Gastroesophageal sphincter (tissue), 4 donors: Measurements from ENCODE around the gene NCAPD3. TPM values are rescaled to one million over a fixed set of nuclear protein-coding genes. Genes with fewer than 3 reads are reported as not detected.

Experiments
- ATAC-seq: fragments of 150-250 bp; one replicate; pipeline ENCODE4 v1.9.1; 2016; ENCODE audit warnings: mild to moderate bottlenecking, moderate library complexity
- H3K27ac ChIP-seq, 4 donors: fragments of 200-600 bp; sonication (generic) in 3 of 4; 1 replicate in 3 of 4; 2 replicates in 1 of 4; pipeline ENCODE4 v1.5.1; 2016 to 2019
- H3K27me3 ChIP-seq: fragments of 200-600 bp; sonication (generic); one replicate; pipeline ENCODE4 v1.5.1; 2019
- H3K36me3 ChIP-seq, 2 donors: fragments of 200-600 bp; sonication (generic); one replicate each; pipeline ENCODE4 v1.5.1; 2019; ENCODE audit warnings: control low read depth in 1 of 2
- H3K4me1 ChIP-seq, 3 donors: fragments of 200-600 bp; sonication (generic); 1 replicate in 2 of 3; 2 replicates in 1 of 3; pipeline ENCODE4 v1.5.1; 2016 to 2019; ENCODE audit warnings: control low read depth in 2 of 3
- H3K4me3 ChIP-seq, 2 donors: fragments of 200-600 bp; sonication (generic); one replicate each; pipeline ENCODE4 v1.5.1; 2019; ENCODE audit warnings: mild to moderate bottlenecking in 1 of 2, moderate library complexity in 1 of 2
- H3K9me3 ChIP-seq, 3 donors: fragments of 200-600 bp; sonication (generic); one replicate each; pipeline ENCODE4 v1.5.1; 2017 to 2019; ENCODE audit warnings: control low read depth in 2 of 3
- CTCF ChIP-seq, 4 experiments: fragments of 200-600 bp in 2 of 4; fragments of 450-650 bp in 2 of 4; sonication (generic) in 1 of 4; IDR thresholded peaks; one replicate each; pipeline ENCODE4 v1.5.1; 2017 to 2019; ENCODE audit warnings: antibody characterized with exemption in 4 of 4, mild to moderate bottlenecking in 2 of 4, moderate library complexity in 2 of 4
- EP300 ChIP-seq: sonication (generic); formaldehyde crosslinking; IDR thresholded peaks from one replicate; pipeline ENCODE4 v1.6.1; 2017; ENCODE audit warnings: antibody characterized with exemption, mild to moderate bottlenecking
- POLR2A ChIP-seq, 2 donors: fragments of 450-650 bp; IDR thresholded peaks; one replicate each; pipeline ENCODE4 v1.6.1; 2017; ENCODE audit warnings: antibody characterized with exemption in 2 of 2, mild to moderate bottlenecking in 2 of 2, moderate library complexity in 1 of 2
- POLR2AphosphoS5 ChIP-seq: sonication (generic); formaldehyde crosslinking; IDR thresholded peaks from one replicate; pipeline ENCODE4 v1.6.1; 2017; ENCODE audit warnings: antibody characterized with exemption
- WGBS, 2 donors: methylation state at CpG; one replicate each; pipeline ENCODE4 v1.1.5; 2018; ENCODE audit warnings: low coverage in 1 of 2; 5-methylcytosine and 5-hydroxymethylcytosine counted together
- total RNA-seq, 4 donors: library from RNA; depleted of rRNA; stranded (reverse); fragments of >200 nt; gene quantifications; one replicate each; pipeline ENCODE4 v1.1.0, GENCODE V29; 2016

The NCAPD3 gene
- total RNA-seq, 4 donors from 2014 or later = 7.0 to 13.8 (median 11.4) TPM

- no peaks in the 10 kb centered on the region for H3K9me3 ChIP-seq
- peaks cover 0 to 65% of the 10 kb centered on the region in 2 donors for H3K36me3 ChIP-seq
- 79 to 93% methylated on average over 3 of the region's 3 CpGs for WGBS, 2 donors
- ATAC-seq = no peak
- no peak for TF ChIP-seq CTCF (IDR thresholded peaks at IDR 0.05)
- no peak for TF ChIP-seq POLR2AphosphoS5
- no peak for TF ChIP-seq POLR2A (IDR thresholded peaks at IDR 0.05)
- TF ChIP-seq EP300 = no peak
- peaks cover 0 to 11% (median 0%) of the 10 kb centered on the region in 3 donors for H3K4me1 ChIP-seq
- no peak overlapping the region for H3K4me3 ChIP-seq
- H3K27ac ChIP-seq = no peak overlapping the region
- no peaks in the 10 kb centered on the region for H3K27me3 ChIP-seq
Observed at GRCh38 chr11:134235399-134235798, 11.6 kb upstream of the NCAPD3 start.

- no peaks in the 10 kb centered on the region for H3K27me3 ChIP-seq
- no peak for ATAC-seq
- H3K9me3 ChIP-seq = no peaks in the 10 kb centered on the region
- no peak overlapping the region for H3K27ac ChIP-seq
- no peak overlapping the region for H3K4me3 ChIP-seq
- TF ChIP-seq POLR2AphosphoS5 = no peak
- no peak for TF ChIP-seq EP300
- TF ChIP-seq CTCF (IDR thresholded peaks at IDR 0.05) = no peak
- TF ChIP-seq POLR2A (IDR thresholded peaks at IDR 0.05) = no peak
- WGBS, 2 donors = 92 to 93% methylated on average over 4 of the region's 4 CpGs
- H3K4me1 ChIP-seq = peaks cover 0 to 18% (median 0%) of the 10 kb centered on the region in 3 donors
- H3K36me3 ChIP-seq = peaks cover 0 to 49% of the 10 kb centered on the region in 2 donors
Observed at GRCh38 chr11:134233729-134234179, 10.0 kb upstream of the NCAPD3 start.

- WGBS, 2 donors = 58 to 69% methylated on average over 5 to 9 of the region's 10 CpGs
- H3K4me1 ChIP-seq = peaks cover 0 to 30% (median under 1%) of the 10 kb centered on the region in 3 donors
- peaks cover 0 to 37% of the 10 kb centered on the region in 2 donors for H3K36me3 ChIP-seq
- no peak overlapping the region for H3K4me3 ChIP-seq
- H3K9me3 ChIP-seq = no peaks in the 10 kb centered on the region
- no peak overlapping the region for H3K27ac ChIP-seq
- H3K27me3 ChIP-seq = no peaks in the 10 kb centered on the region
- no peak for ATAC-seq
- TF ChIP-seq EP300 = no peak
- no peak for TF ChIP-seq POLR2A (IDR thresholded peaks at IDR 0.05)
- no peak for TF ChIP-seq CTCF (IDR thresholded peaks at IDR 0.05)
- TF ChIP-seq POLR2AphosphoS5 = no peak
Observed at GRCh38 chr11:134231958-134232659, 8.3 kb upstream of the NCAPD3 start.

GRCh38 chr11:134230339-134230738 lies 6.6 kb upstream of the NCAPD3 start:
- H3K4me1 ChIP-seq = peaks cover 0 to 47% (median 15%) of the 10 kb centered on the region in 3 donors
- H3K27me3 ChIP-seq = no peaks in the 10 kb centered on the region
- no peaks in the 10 kb centered on the region for H3K9me3 ChIP-seq
- TF ChIP-seq EP300 = no peak
- no peak for TF ChIP-seq POLR2A (IDR thresholded peaks at IDR 0.05)
- no peak for TF ChIP-seq POLR2AphosphoS5
- no peak for TF ChIP-seq CTCF (IDR thresholded peaks at IDR 0.05)
- H3K4me3 ChIP-seq = no peak overlapping the region
- peaks cover 0 to 21% of the 10 kb centered on the region in 2 donors for H3K36me3 ChIP-seq
- 59 to 86% methylated on average over 2 to 4 of the region's 4 CpGs for WGBS, 2 donors
- no peak for ATAC-seq
- H3K27ac ChIP-seq = no peak overlapping the region
